HG03457 (cell line): ENCODE measurements around the gene ACAP2.
"Not testable (repeated sequence)": the region's sequence is repeated elsewhere in the genome, so short reads cannot be mapped to it uniquely, and the experiment has no call there.

Experiments
- ATAC-seq: cut with Tn5 transposase; IDR thresholded peaks from one replicate; pipeline ENCODE4 v1.9.1; 2021; ENCODE audit warnings: moderate number of reproducible peaks; ENCODE audit not compliant: unreplicated experiment

ACAP2 gene

GRCh38 chr3:195394700-195395099 lies 48.1 kb downstream of the ACAP2 start:
- no peak for ATAC-seq

- peak; percentile 81 for ATAC-seq
Observed at GRCh38 chr3:195394024-195394423, 48.8 kb downstream of the ACAP2 start.

GRCh38 chr3:195388380-195388779 lies 54.4 kb downstream of the ACAP2 start:
- peak; percentile 60 for ATAC-seq

- no peak for ATAC-seq
Observed at GRCh38 chr3:195386739-195387138, 56.1 kb downstream of the ACAP2 start.

- ATAC-seq: no peak
Observed at GRCh38 chr3:195385526-195385925, 57.3 kb downstream of the ACAP2 start.

- no peak for ATAC-seq
Observed at GRCh38 chr3:195384952-195385351, 57.9 kb downstream of the ACAP2 start.

- no peak for ATAC-seq
Observed at GRCh38 chr3:195372220-195372619, 70.6 kb downstream of the ACAP2 start.

GRCh38 chr3:195366200-195366925 lies 76.5 kb downstream of the ACAP2 start:
- ATAC-seq: no peak

GRCh38 chr3:195365371-195365770 lies 77.4 kb downstream of the ACAP2 start:
- no peak for ATAC-seq

- ATAC-seq: not testable (repeated sequence)
Observed at GRCh38 chr3:195357797-195358196, 85.0 kb downstream of the ACAP2 start.

- no peak for ATAC-seq
Observed at GRCh38 chr3:195356151-195357086, 86.4 kb downstream of the ACAP2 start.

- not testable (repeated sequence) for ATAC-seq
Observed at GRCh38 chr3:195354009-195354408, 88.8 kb downstream of the ACAP2 start.

- no peak for ATAC-seq
Observed at GRCh38 chr3:195352895-195353488, 89.8 kb downstream of the ACAP2 start.

- ATAC-seq: no peak
Observed at GRCh38 chr3:195348426-195349115, 94.2 kb downstream of the ACAP2 start.

- ATAC-seq: no peak
Observed at GRCh38 chr3:195337747-195338146, 105.1 kb downstream of the ACAP2 start.

- ATAC-seq: no peak
Observed at GRCh38 chr3:195334967-195335366, 107.9 kb downstream of the ACAP2 start.

GRCh38 chr3:195319060-195319459 lies 123.8 kb downstream of the ACAP2 start:
- ATAC-seq: no peak

GRCh38 chr3:195312714-195313113 lies 130.1 kb downstream of the ACAP2 start:
- no peak for ATAC-seq

GRCh38 chr3:195307711-195308110 lies 135.1 kb downstream of the ACAP2 start:
- no peak for ATAC-seq

GRCh38 chr3:195306369-195306768 lies 136.5 kb downstream of the ACAP2 start:
- ATAC-seq: no peak

- no peak for ATAC-seq
Observed at GRCh38 chr3:195302431-195302830, 140.4 kb downstream of the ACAP2 start.
